ENCODE results near the gene MRFAP1L1.

Gene MRFAP1L1

DNA sequence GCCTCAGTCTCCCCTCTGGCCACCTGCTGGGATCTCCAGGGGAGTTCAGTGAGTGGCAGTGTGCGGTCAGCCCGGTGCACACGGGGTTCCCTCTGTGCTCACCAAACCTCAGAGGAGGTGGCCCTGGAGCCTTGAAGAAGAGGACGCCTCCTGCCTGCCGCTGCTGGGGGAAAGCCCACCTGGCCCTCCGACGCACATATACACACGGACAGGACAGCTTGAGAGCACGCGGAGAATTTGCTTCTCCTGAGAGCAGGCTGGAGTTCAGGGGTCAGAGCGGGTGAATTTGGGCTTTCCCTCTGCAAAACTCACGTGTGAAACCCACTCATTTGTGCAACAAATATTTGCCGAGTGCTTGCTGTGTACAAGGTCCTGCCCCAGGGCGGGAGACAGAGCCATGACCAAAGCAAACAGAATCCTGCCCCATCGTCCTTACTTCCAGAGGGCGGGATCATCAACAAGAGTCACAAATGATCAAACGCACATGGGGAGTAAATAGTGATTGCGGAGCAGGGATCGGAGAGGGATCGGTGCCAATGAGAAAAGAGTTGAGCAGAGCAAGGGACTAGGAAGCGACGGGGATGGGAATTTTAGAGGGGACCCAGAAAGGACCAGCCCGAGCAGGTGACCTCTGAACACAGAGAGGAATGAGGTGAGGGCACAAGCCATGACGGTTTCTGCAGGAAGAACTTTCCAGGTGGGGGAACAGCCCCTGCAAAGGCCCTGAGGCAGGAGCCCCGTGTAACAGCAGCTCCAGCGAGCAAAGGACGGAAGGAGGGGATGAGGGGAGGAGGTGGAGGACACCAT is 23.9 kb upstream of the MRFAP1L1 start:
- TF ChIP-seq, protein P1, sequence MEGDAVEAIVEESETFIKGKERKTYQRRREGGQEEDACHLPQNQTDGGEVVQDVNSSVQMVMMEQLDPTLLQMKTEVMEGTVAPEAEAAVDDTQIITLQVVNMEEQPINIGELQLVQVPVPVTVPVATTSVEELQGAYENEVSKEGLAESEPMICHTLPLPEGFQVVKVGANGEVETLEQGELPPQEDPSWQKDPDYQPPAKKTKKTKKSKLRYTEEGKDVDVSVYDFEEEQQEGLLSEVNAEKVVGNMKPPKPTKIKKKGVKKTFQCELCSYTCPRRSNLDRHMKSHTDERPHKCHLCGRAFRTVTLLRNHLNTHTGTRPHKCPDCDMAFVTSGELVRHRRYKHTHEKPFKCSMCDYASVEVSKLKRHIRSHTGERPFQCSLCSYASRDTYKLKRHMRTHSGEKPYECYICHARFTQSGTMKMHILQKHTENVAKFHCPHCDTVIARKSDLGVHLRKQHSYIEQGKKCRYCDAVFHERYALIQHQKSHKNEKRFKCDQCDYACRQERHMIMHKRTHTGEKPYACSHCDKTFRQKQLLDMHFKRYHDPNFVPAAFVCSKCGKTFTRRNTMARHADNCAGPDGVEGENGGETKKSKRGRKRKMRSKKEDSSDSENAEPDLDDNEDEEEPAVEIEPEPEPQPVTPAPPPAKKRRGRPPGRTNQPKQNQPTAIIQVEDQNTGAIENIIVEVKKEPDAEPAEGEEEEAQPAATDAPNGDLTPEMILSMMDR (IDR thresholded peaks at IDR 0.05; ENCODE audit: insufficient read depth, low read depth, low read length, missing control alignments) = no peak
- no peak for DNase-seq (ENCODE audit: low read depth)
- H3K4me3 ChIP-seq (ENCODE audit: low read length) = no peak overlapping the region

DNA sequence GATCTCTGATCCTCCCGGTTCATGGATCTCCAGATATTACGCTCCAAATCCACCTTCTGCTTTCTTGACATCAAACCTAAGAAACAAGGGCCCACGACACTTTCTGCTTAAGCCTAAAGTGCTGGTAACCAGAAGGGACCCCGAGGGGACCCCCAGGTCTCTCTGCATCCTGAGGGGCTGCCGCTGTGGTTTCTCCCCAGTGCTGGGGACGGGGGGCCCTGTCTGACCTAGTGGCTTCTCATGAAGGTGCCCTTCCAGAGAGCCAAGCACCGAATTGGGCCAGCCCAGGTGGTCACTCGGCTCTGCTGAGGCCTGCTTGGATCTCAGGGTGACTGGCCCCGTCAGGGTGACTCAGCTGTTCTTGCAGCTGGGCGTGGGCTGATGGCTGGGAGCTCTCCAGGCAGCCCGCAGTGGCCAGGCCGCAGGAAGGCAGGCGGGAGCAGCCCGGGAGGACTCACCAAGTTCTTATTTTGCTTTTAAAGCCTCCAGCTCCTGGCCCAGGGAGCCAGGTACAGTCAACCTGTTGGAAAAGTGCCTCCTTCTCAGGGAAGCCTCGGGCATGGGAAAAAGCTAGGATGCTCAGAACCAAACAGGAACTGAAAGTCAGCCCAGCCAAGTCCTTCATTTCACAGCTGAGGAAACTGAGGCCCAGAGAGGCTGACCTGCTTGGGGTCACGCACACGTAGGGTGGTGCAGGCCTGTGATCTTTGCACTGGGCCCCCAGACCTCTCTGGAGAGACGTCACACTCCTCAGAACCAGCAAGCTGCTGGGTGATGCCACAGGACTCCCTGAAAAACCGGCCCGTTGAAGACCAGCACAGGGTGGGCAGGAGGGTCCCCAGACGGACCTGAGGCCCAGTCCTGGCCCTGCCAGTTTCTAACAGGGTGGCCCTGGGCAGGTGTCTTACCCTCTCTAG is 23.0 kb upstream of the MRFAP1L1 start:
- peak; percentile 87 for DNase-seq (ENCODE audit: low read depth)
- TF ChIP-seq, protein P1 (IDR thresholded peaks at IDR 0.05; ENCODE audit: insufficient read depth, low read depth, low read length, missing control alignments) = no peak
- no peak overlapping the region for H3K4me3 ChIP-seq (ENCODE audit: low read length)

DNA sequence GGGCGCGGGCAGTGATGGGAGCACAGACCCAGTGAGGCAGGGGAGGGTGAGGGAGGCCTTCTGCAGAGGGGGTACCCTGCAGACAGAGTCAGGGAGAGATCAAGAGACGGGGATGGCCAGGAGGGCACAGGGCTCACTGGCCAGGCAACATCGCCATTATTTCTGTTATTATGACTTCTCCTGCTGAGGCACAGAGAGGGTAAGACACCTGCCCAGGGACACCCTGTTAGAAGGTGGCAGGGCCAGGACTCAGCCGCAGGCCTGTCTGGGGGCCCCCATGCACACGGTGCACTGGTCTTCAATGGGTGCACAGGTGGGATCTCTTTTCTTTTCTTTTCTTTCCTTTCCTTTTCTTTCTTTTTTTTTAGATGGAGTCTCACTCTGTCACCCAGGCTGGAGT is 22.1 kb upstream of the MRFAP1L1 start:
- no peak for DNase-seq (ENCODE audit: low read depth)
- H3K4me3 ChIP-seq (ENCODE audit: low read length) = no peak overlapping the region
- TF ChIP-seq, protein P1 (IDR thresholded peaks at IDR 0.05; ENCODE audit: insufficient read depth, low read depth, low read length, missing control alignments) = no peak

DNA sequence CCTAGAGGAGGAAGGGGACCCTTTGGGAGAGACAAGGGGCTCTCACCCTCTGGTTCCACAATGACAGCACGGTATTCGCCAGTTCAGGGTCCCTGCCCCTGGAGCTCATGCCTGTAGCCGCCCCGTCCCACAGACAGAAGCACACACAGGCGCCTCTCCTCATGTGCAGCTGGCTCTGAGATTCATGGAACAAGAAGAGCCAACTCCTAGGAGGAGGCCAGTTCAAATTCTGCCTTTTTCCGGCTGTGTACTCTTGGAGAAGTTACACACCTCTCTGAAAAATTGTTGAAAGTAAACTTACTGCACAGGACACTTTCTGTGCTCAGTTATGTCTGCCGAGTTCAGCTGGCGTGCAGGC is 21.6 kb upstream of the MRFAP1L1 start:
- TF ChIP-seq, protein P1 (IDR thresholded peaks at IDR 0.05; ENCODE audit: insufficient read depth, low read depth, low read length, missing control alignments) = no peak
- H3K4me3 ChIP-seq (ENCODE audit: low read length) = no peak overlapping the region
- no peak for DNase-seq (ENCODE audit: low read depth)

DNA sequence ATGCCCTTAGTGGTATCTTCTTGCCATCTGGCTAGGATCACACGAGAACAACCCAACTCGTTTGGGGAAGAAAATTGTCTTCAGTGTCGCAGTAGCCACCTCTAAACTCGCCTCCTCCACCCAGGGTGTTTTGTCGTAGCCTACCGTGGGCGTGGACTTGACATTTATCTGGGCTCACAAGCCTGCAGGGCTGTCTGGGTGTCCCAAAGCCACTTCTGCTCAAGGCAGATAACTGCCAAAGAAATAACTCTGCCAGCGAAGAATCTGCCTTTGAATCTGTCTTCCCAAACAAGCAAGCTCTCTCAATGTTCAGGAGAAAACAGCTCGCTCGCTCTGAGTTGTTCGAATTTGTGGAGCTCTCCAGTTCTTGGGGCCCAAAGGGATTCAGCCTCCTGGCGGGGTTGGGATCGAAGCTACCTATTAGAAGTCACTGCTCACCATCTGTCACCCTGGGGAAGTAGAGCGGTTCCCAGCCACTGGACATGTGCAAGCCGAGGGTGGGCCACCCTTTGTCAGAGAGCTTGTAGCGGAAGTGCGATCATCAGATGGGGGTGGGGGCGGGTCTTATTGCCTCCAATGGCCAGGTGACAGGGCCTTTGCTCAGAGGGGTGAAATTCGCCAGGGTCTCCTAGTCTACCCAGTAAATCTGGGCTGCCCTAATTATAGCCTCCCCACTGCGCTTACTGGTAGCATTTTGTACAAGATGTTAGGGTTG is 21.1 kb upstream of the MRFAP1L1 start:
- TF ChIP-seq, protein P1 (IDR thresholded peaks at IDR 0.05; ENCODE audit: insufficient read depth, low read depth, low read length, missing control alignments) = no peak
- H3K4me3 ChIP-seq (ENCODE audit: low read length) = no peak overlapping the region
- DNase-seq (ENCODE audit: low read depth) = no peak

DNA sequence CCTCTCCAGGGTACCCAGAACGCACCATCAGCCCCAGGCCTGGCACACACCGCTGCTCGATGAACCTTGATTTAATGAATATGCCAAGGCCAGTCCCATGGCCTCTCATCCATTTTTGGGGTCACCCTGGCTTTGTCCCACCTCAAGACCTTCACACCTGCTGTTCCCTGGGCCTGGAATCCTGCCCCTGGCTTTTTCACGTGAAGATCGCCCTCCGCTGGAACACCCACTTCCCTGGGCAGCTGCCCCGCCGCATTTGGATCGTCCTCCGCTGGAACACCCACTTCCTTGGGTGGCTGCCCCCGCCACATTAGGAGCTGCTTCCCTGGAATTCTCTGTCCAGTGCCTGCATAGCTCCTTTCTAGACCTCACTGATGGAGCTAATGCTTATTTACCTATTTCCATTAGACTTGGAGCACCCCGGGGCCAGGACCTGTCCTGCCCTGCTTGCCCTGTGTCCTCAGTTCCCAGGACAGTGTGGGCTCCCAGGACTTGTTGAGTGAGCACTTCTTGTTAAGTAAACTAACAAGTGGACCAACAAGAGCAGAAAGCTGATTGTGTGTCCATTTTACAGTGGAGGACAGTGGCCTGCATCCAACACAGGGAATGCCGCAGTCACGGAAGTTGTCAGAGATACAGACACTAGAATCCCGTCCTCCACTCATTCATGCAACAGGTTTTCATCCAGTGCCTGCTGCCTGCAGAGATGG is 18.8 kb upstream of the MRFAP1L1 start:
- no peak for DNase-seq (ENCODE audit: low read depth)
- no peak overlapping the region for H3K4me3 ChIP-seq (ENCODE audit: low read length)
- TF ChIP-seq, protein P1 (IDR thresholded peaks at IDR 0.05; ENCODE audit: insufficient read depth, low read depth, low read length, missing control alignments) = no peak

Measured in epithelial cell of esophagus (primary cell).